Measurements from ENCODE around the gene CD109. TPM values are rescaled to one million over a fixed set of nuclear protein-coding genes. Genes with fewer than 3 reads are reported as not detected.

Gene CD109
- total RNA-seq, 1 experiment from 2014 or later, result 8.7 TPM

GRCh38 chr6:73743081-73743480, 47.1 kb downstream of the CD109 start:
- no peaks in the 10 kb centered on the region for H3K27me3 ChIP-seq (replicated peaks; ENCODE audit: insufficient read depth, low read depth, low read length, poor library complexity)
- no TSS peak for BruUV-seq (replicated peaks)
- no peaks in the 10 kb centered on the region for H3K9me3 ChIP-seq (ENCODE audit: low read depth, low read length, poor library complexity, severe bottlenecking)
- TF ChIP-seq CTCF (conservative IDR thresholded peaks at IDR 0.05; ENCODE audit: low read depth, low read length), result no peak
- no peak for TF ChIP-seq EZH2 (IDR thresholded peaks at IDR 0.05; ENCODE audit: borderline replicate concordance, low read depth, low read length, poor library complexity, severe bottlenecking)
- no peaks in the 10 kb centered on the region for H3K36me3 ChIP-seq (ENCODE audit: insufficient read depth, low read length, poor library complexity, severe bottlenecking)
- no peak for DNase-seq (ENCODE audit: low spot score)
- ChIA-PET CTCF (no interaction called here), POLR2A (ENCODE audit: low non-redundant PET) (no interaction called here)
- H3K4me3 ChIP-seq (ENCODE audit: low read depth, low read length, poor library complexity, severe bottlenecking), result no peak overlapping the region
- no peaks in the 10 kb centered on the region for H3K4me1 ChIP-seq (ENCODE audit: insufficient read depth, low read length, poor library complexity, severe bottlenecking)
- no peak overlapping the region for H3K27ac ChIP-seq (ENCODE audit: low read depth, low read length, poor library complexity, severe bottlenecking)
- intact Hi-C loops (cut with micrococcal nuclease; ENCODE audit: unreplicated experiment), result no loop called here

- Histone ChIP-seq H3K9me3 (ENCODE audit: low read depth, low read length, poor library complexity, severe bottlenecking) (no peaks in the 10 kb centered on the region), H3K4me1 (ENCODE audit: insufficient read depth, low read length, poor library complexity, severe bottlenecking) (no peaks in the 10 kb centered on the region), H3K27me3 (replicated peaks; ENCODE audit: insufficient read depth, low read depth, low read length, poor library complexity) (no peaks in the 10 kb centered on the region), H3K27ac (ENCODE audit: low read depth, low read length, poor library complexity, severe bottlenecking) (no peak overlapping the region), H3K4me3 (ENCODE audit: low read depth, low read length, poor library complexity, severe bottlenecking) (no peak overlapping the region), H3K36me3 (ENCODE audit: insufficient read depth, low read length, poor library complexity, severe bottlenecking) (no peaks in the 10 kb centered on the region)
- intact Hi-C loops (cut with micrococcal nuclease; ENCODE audit: unreplicated experiment), result no loop called here
- DNase-seq (ENCODE audit: low spot score), result no peak
- TF ChIP-seq EZH2 (IDR thresholded peaks at IDR 0.05; ENCODE audit: borderline replicate concordance, low read depth, low read length, poor library complexity, severe bottlenecking) (no peak), CTCF (conservative IDR thresholded peaks at IDR 0.05; ENCODE audit: low read depth, low read length) (no peak)
- POLR2A ChIA-PET (ENCODE audit: low non-redundant PET), result no interaction called here
- BruUV-seq (replicated peaks), result no TSS peak
- CTCF ChIA-PET, result interaction anchor here (0.6 kb wide), 1 partner anchor 55 kb away, joined by 6 read pairs; no protein-coding TSS in a partner anchor
Observed at GRCh38 chr6:73743556-73743955, 47.6 kb downstream of the CD109 start.

- H3K36me3 ChIP-seq (ENCODE audit: insufficient read depth, low read length, poor library complexity, severe bottlenecking), result no peaks in the 10 kb centered on the region
- ChIA-PET POLR2A (ENCODE audit: low non-redundant PET) (no interaction called here), CTCF (no interaction called here)
- H3K4me3 ChIP-seq (ENCODE audit: low read depth, low read length, poor library complexity, severe bottlenecking), result no peak overlapping the region
- intact Hi-C loops (cut with micrococcal nuclease; ENCODE audit: unreplicated experiment), result no loop called here
- H3K4me1 ChIP-seq (ENCODE audit: insufficient read depth, low read length, poor library complexity, severe bottlenecking), result no peaks in the 10 kb centered on the region
- DNase-seq (ENCODE audit: low spot score), result no peak
- H3K27me3 ChIP-seq (replicated peaks; ENCODE audit: insufficient read depth, low read depth, low read length, poor library complexity), result peaks cover 5% of the 10 kb centered on the region
- no peaks in the 10 kb centered on the region for H3K9me3 ChIP-seq (ENCODE audit: low read depth, low read length, poor library complexity, severe bottlenecking)
- no TSS peak for BruUV-seq (replicated peaks)
- TF ChIP-seq EZH2 (IDR thresholded peaks at IDR 0.05; ENCODE audit: borderline replicate concordance, low read depth, low read length, poor library complexity, severe bottlenecking), result no peak
- no peak for TF ChIP-seq CTCF (conservative IDR thresholded peaks at IDR 0.05; ENCODE audit: low read depth, low read length)
- no peak overlapping the region for H3K27ac ChIP-seq (ENCODE audit: low read depth, low read length, poor library complexity, severe bottlenecking)
Observed at GRCh38 chr6:73746787-73747186, 50.8 kb downstream of the CD109 start.

Measured in A673 (cell line).